DOHH2 (cell line): ENCODE results near the gene ECE1.

Source experiments
- EZH2phosphoT487 ChIP-seq: fragments of 200-600 bp; sonication (generic); IDR thresholded peaks from 2 replicates; pipeline ENCODE4 v1.6.1; 2017; ENCODE audit warnings: borderline replicate concordance, mild to moderate bottlenecking, antibody characterized with exemption, low read length, moderate library complexity, mixed read lengths
- TF ChIP-seq, protein P1 (sequence below): fragments of 200-600 bp; sonication (generic); IDR thresholded peaks from one replicate; pipeline ENCODE4 v1.5.1; 2014; ENCODE audit warnings: antibody characterized with exemption, mild to moderate bottlenecking, low read depth, low read length; ENCODE audit not compliant: poor library complexity, severe bottlenecking

DNA sequence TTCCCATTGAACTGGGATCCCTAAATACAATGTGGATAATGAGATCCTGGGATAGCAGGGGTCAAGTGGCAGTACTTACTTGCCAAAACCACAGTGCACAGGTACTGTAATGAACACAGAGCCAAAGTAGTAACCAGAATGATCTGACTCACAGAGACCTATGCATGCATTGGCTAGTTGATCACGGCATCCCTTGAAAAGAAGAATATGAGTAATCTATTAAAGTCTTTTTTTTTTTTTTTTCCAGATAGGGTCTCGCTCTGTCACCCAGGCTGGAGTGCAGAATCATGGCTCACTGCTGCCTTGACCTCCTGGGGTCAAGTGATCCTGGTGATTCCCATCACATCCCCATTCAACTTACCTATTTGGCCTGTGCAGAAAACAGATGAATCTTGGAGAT, 84.1 kb downstream of the ECE1 start:
- TF ChIP-seq, protein P1, sequence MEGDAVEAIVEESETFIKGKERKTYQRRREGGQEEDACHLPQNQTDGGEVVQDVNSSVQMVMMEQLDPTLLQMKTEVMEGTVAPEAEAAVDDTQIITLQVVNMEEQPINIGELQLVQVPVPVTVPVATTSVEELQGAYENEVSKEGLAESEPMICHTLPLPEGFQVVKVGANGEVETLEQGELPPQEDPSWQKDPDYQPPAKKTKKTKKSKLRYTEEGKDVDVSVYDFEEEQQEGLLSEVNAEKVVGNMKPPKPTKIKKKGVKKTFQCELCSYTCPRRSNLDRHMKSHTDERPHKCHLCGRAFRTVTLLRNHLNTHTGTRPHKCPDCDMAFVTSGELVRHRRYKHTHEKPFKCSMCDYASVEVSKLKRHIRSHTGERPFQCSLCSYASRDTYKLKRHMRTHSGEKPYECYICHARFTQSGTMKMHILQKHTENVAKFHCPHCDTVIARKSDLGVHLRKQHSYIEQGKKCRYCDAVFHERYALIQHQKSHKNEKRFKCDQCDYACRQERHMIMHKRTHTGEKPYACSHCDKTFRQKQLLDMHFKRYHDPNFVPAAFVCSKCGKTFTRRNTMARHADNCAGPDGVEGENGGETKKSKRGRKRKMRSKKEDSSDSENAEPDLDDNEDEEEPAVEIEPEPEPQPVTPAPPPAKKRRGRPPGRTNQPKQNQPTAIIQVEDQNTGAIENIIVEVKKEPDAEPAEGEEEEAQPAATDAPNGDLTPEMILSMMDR, result no peak
- TF ChIP-seq EZH2phosphoT487, result no peak
